Measurements from ENCODE around the gene SLFN11. TPM values are rescaled to one million over a fixed set of nuclear protein-coding genes. Genes with fewer than 3 reads are reported as not detected.
"Not testable (repeated sequence)": the region's sequence is repeated elsewhere in the genome, so short reads cannot be mapped to it uniquely, and the experiment has no call there.

SLFN11 gene
- 10 to 100 TPM; 63.7 to 67.9 TPM for total RNA-seq

DNA sequence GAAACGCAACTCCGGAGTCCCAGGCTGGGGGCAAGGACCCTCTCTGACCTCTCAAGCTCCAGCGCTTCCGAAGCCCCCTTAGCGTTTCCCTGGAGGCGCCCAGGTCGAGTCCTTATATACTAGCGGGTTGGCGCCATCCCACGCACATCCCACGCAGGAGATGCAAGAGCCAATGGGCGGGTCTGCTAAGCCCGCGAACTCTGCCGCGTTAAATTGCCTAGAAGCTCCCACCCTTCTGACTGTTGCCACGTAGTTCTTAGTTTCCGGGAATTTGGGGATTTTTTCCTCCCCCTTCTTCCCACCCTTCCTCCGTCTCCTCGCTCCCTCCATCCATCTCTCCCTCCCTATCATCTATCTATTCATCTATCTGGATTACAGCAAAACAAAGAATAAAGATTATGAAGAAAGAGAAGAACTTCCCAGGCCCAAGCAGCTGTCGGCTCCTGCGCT lies at the start of gene SLFN11:
TSS of gene SLFN11 (minus strand) at position 88 of the 450 bp plus-strand sequence. CDS start 9,814 bp downstream, outside the sequence.
- peaks cover 37% of the 10 kb centered on the region for H3K36me3 Mint-ChIP-seq (ENCODE audit: low read depth)
- H3K4me1 Mint-ChIP-seq: peaks cover 50% of the 10 kb centered on the region
- intact Hi-C loops (cut with DNase I, micrococcal nuclease): loop anchor here (1.0 to 10.0 kb wide), 14 partner anchors 59 to 1171 kb away; partner anchors contain the start of genes AP2B1 (in 1 of the 2), GGNBP2 (in 1 of the 2), NLE1 (in 1 of the 2) and SLFN12 (in 1 of the 2)

GRCh38 chr17:35421069-35421468 lies 47.6 kb upstream of the SLFN11 start:
- H3K4me1 Mint-ChIP-seq; ATAC-seq; intact Hi-C loops (cut with DNase I, micrococcal nuclease); H3K36me3 Mint-ChIP-seq (ENCODE audit: low read depth); H3K27me3 Mint-ChIP-seq; DNase-seq; H3K9me3 Mint-ChIP-seq (ENCODE audit: low read depth); H3K27ac Mint-ChIP-seq; H3K4me3 Mint-ChIP-seq; CTCF ChIA-PET: not testable (repeated sequence)
- POLR2A ChIA-PET: interaction anchor here (0.6 to 0.7 kb wide), 2 partner anchors 9 to 713 kb away, joined by 3 to 8 read pairs; no protein-coding TSS in a partner anchor

More for the DNA sequence above, at the start of gene SLFN11:
- POLR2A ChIA-PET: interaction anchor here (0.5 to 2.6 kb wide), 14 partner anchors 10 to 301 kb away, joined by 3 to 32 read pairs (median 3); partner anchors contain the start of genes PEX12, SLFN12 and SLFN12L
- Mint-ChIP-seq H3K27ac (peak within 1 kb of the TSS; percentile 98), H3K9me3 (ENCODE audit: low read depth) (peaks cover 20% of the 10 kb centered on the region), H3K27me3 (peaks cover 1% of the 10 kb centered on the region), H3K4me3 (peak within 1 kb of the TSS; percentile 85)
- peak; percentile 95 for DNase-seq
- peak; percentile 70 for ATAC-seq
- CTCF ChIA-PET: interaction anchor here (0.5 to 1.3 kb wide), 10 partner anchors 30 to 936 kb away, joined by 3 to 5 read pairs (median 4); partner anchors contain the start of gene SLFN12L

- H3K27me3 Mint-ChIP-seq: no peaks in the 10 kb centered on the region
- ATAC-seq: no peak
- no peak for DNase-seq
- ChIA-PET CTCF (no interaction called here), POLR2A (no interaction called here)
- no peak overlapping the region for H3K4me3 Mint-ChIP-seq
- H3K4me1 Mint-ChIP-seq: peaks cover 10% of the 10 kb centered on the region
- H3K9me3 Mint-ChIP-seq (ENCODE audit: low read depth): peaks cover 9% of the 10 kb centered on the region
- intact Hi-C loops (cut with DNase I, micrococcal nuclease): no loop called here
- peaks cover 17% of the 10 kb centered on the region for H3K36me3 Mint-ChIP-seq (ENCODE audit: low read depth)
- H3K27ac Mint-ChIP-seq: no peak overlapping the region
These were observed 43.2 kb upstream of the SLFN11 start for GRCh38 chr17:35416659-35417058.

GRCh38 chr17:35414707-35415106 lies 41.3 kb upstream of the SLFN11 start:
- H3K27ac Mint-ChIP-seq; H3K9me3 Mint-ChIP-seq (ENCODE audit: low read depth); ATAC-seq; intact Hi-C loops (cut with DNase I, micrococcal nuclease); POLR2A ChIA-PET; H3K4me3 Mint-ChIP-seq; CTCF ChIA-PET; DNase-seq; H3K27me3 Mint-ChIP-seq: not testable (repeated sequence)
- peaks cover 10% of the 10 kb centered on the region for H3K4me1 Mint-ChIP-seq
- peaks cover 17% of the 10 kb centered on the region for H3K36me3 Mint-ChIP-seq (ENCODE audit: low read depth)

- POLR2A ChIA-PET: no interaction called here
- CTCF ChIA-PET: no interaction called here
These were observed 40.8 kb upstream of the SLFN11 start for GRCh38 chr17:35414247-35414646.

GRCh38 chr17:35407531-35407930 lies 34.1 kb upstream of the SLFN11 start:
- no peak overlapping the region for H3K4me3 Mint-ChIP-seq
- ChIA-PET CTCF (no interaction called here), POLR2A (no interaction called here)
- no peaks in the 10 kb centered on the region for H3K9me3 Mint-ChIP-seq (ENCODE audit: low read depth)
- intact Hi-C loops (cut with DNase I, micrococcal nuclease): no loop called here
- DNase-seq (no peak), ATAC-seq (no peak)
- H3K36me3 Mint-ChIP-seq (ENCODE audit: low read depth): no peaks in the 10 kb centered on the region
- no peaks in the 10 kb centered on the region for H3K27me3 Mint-ChIP-seq
- peaks cover 4% of the 10 kb centered on the region for H3K4me1 Mint-ChIP-seq
- H3K27ac Mint-ChIP-seq: no peak overlapping the region

More at GRCh38 chr17:35414247-35414646, 40.8 kb upstream of the SLFN11 start:
- Mint-ChIP-seq H3K4me1 (peaks cover 10% of the 10 kb centered on the region), H3K9me3 (ENCODE audit: low read depth) (peaks cover 9% of the 10 kb centered on the region), H3K36me3 (ENCODE audit: low read depth) (peaks cover 15% of the 10 kb centered on the region), H3K27me3 (no peaks in the 10 kb centered on the region), H3K4me3 (no peak overlapping the region), H3K27ac (no peak overlapping the region)
- intact Hi-C loops (cut with DNase I, micrococcal nuclease): no loop called here
- no peak for ATAC-seq
- DNase-seq: no peak

- Mint-ChIP-seq H3K36me3 (ENCODE audit: low read depth) (no peaks in the 10 kb centered on the region), H3K27ac (no peak overlapping the region), H3K27me3 (no peaks in the 10 kb centered on the region), H3K4me3 (no peak overlapping the region), H3K9me3 (ENCODE audit: low read depth) (no peaks in the 10 kb centered on the region), H3K4me1 (peaks cover 4% of the 10 kb centered on the region)
- DNase-seq (no peak), ATAC-seq (no peak)
- intact Hi-C loops (cut with DNase I, micrococcal nuclease): no loop called here
- ChIA-PET CTCF (no interaction called here), POLR2A (no interaction called here)
These were observed 33.1 kb upstream of the SLFN11 start for GRCh38 chr17:35406568-35406967.

DNA sequence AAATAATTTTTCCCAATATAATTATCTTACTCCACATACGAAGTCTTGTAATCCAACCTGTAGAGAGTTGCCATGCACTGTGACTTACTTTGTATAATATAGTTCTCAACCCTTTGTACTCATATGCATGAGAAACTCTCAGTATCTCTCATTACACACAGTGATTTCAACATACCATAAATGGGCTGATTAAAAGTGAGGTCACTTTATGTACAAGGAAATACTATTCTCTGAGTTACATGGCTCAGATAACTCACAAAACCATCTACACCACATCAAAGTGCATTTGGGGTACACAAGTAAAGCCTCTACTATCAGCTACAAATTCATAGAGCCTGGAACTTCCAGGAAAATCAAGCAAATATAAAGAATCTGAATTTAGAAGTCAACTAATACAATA lies 30.9 kb upstream of the SLFN11 start:
- H3K27ac Mint-ChIP-seq: no peak overlapping the region
- H3K36me3 Mint-ChIP-seq (ENCODE audit: low read depth): no peaks in the 10 kb centered on the region
- no peak for DNase-seq
- ATAC-seq: peak; percentile 88
- no peak overlapping the region for H3K4me3 Mint-ChIP-seq
- intact Hi-C loops (cut with DNase I, micrococcal nuclease): no loop called here
- ChIA-PET CTCF (interaction anchor here (1.1 to 1.6 kb wide), 2 partner anchors 31 to 53 kb away, joined by 3 read pairs; partner anchors contain the start of gene SLFN11), POLR2A (interaction anchor here (0.5 kb wide), 1 partner anchor 355 kb away, joined by 3 read pairs; no protein-coding TSS in a partner anchor)
- H3K27me3 Mint-ChIP-seq: no peaks in the 10 kb centered on the region
- peaks cover 4% of the 10 kb centered on the region for H3K4me1 Mint-ChIP-seq
- no peaks in the 10 kb centered on the region for H3K9me3 Mint-ChIP-seq (ENCODE audit: low read depth)

- ATAC-seq; H3K4me3 Mint-ChIP-seq; H3K36me3 Mint-ChIP-seq (ENCODE audit: low read depth); CTCF ChIA-PET; H3K27ac Mint-ChIP-seq; intact Hi-C loops (cut with DNase I, micrococcal nuclease); H3K27me3 Mint-ChIP-seq; DNase-seq; H3K9me3 Mint-ChIP-seq (ENCODE audit: low read depth); H3K4me1 Mint-ChIP-seq: not testable (repeated sequence)
- POLR2A ChIA-PET: interaction anchor here (0.6 kb wide), 1 partner anchor 169 kb away, joined by 7 read pairs; no protein-coding TSS in a partner anchor
These were observed 20.4 kb upstream of the SLFN11 start for GRCh38 chr17:35393783-35394182.

DNA sequence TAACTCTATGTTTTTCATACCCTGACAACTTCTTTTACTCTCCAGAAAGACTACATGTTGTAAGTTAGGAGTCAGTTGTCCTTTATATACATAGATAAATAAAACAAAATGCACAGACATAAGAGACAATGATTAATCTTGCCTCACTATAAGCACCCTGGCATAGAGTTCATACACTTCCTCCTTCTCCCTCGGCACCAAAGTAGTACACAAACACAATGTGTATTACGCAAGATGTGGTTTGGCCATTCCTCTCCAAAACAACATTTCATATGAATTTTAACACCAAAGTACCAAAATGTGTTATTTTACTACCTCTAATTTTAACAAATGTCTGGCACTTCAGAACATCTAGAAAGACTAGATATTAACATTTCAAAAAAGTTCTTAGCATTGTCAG lies 17.2 kb upstream of the SLFN11 start:
- CTCF ChIA-PET: no interaction called here
- H3K27ac Mint-ChIP-seq: no peak overlapping the region
- intact Hi-C loops (cut with DNase I, micrococcal nuclease): no loop called here

GRCh38 chr17:35390156-35390555 lies 16.7 kb upstream of the SLFN11 start:
- POLR2A ChIA-PET: no interaction called here
- Mint-ChIP-seq H3K36me3 (ENCODE audit: low read depth) (no peaks in the 10 kb centered on the region), H3K9me3 (ENCODE audit: low read depth) (no peaks in the 10 kb centered on the region), H3K27me3 (peaks cover 2% of the 10 kb centered on the region), H3K4me1 (no peaks in the 10 kb centered on the region), H3K4me3 (no peak overlapping the region), H3K27ac (no peak overlapping the region)
- CTCF ChIA-PET: no interaction called here
- no peak for DNase-seq
- ATAC-seq: no peak
- intact Hi-C loops (cut with DNase I, micrococcal nuclease): no loop called here

More for the DNA sequence above, 17.2 kb upstream of the SLFN11 start:
- DNase-seq (no peak), ATAC-seq (no peak)
- POLR2A ChIA-PET: no interaction called here
- peaks cover 2% of the 10 kb centered on the region for H3K27me3 Mint-ChIP-seq
- H3K4me1 Mint-ChIP-seq: no peaks in the 10 kb centered on the region
- no peaks in the 10 kb centered on the region for H3K9me3 Mint-ChIP-seq (ENCODE audit: low read depth)
- no peak overlapping the region for H3K4me3 Mint-ChIP-seq
- no peaks in the 10 kb centered on the region for H3K36me3 Mint-ChIP-seq (ENCODE audit: low read depth)

- intact Hi-C loops (cut with DNase I, micrococcal nuclease): no loop called here
- Mint-ChIP-seq H3K27me3 (no peaks in the 10 kb centered on the region), H3K4me3 (no peak overlapping the region), H3K9me3 (ENCODE audit: low read depth) (peaks cover 3% of the 10 kb centered on the region), H3K4me1 (no peaks in the 10 kb centered on the region), H3K27ac (no peak overlapping the region), H3K36me3 (ENCODE audit: low read depth) (no peaks in the 10 kb centered on the region)
- ChIA-PET POLR2A (no interaction called here), CTCF (no interaction called here)
- DNase-seq (no peak), ATAC-seq (no peak)
These were observed 14.1 kb upstream of the SLFN11 start for GRCh38 chr17:35387496-35387895.
